Choroid plexus epithelial cell (primary cell): ENCODE data around the gene HCFC1.

Experiments
- DNase-seq: peaks from one replicate; pipeline ENCODE4 v3.0.0-alpha.2; 2010; ENCODE audit warnings: low read depth
- H3K4me3 ChIP-seq: 2 replicates; pipeline ENCODE4 v1.5.1; 2011; ENCODE audit warnings: low read depth, mild to moderate bottlenecking, control low read depth, low read length, moderate library complexity
- CTCF ChIP-seq: conservative IDR thresholded peaks from 2 replicates; pipeline ENCODE4 v1.5.1; 2011; ENCODE audit warnings: low read depth, mild to moderate bottlenecking, control low read depth, inconsistent platforms, low read length, moderate library complexity

The HCFC1 gene

DNA sequence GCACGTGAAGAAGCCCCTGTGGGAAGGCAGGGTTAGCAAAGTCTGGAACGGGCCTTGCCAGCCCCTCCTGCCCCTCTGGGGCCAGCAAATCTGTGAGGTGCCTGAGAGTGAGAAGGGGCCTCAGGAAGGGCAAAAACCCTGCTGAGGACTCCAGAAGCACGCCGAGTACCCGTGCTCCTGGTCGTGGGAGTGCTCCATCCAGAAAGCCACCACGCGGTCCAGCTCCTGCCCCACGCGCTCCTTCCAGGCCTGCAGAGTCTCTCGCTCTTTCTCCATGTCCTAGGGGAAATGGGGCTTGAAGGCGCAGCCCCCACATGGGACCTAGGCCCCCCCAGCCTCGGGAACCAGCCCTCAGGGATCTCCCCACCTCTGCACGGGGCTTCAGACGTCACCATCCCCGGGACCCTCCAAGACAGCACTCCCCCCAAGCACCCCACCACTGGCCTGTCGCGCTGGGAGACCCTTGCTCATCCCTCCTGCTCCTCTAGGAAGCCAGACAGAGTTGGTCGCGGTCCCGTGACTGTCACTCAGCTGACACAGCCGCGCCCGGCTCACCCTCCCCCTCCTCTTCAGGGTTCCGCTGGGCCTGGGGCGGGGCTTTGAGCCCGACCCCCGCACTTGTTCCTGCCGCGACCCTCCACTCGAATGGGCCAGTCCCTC, 27.3 kb downstream of the HCFC1 start, which contains the start of gene RENBP:
Gene RENBP (minus strand): TSS at position 504 of the 660 bp plus-strand sequence. CDS start 33 bp downstream, at position 471.
- H3K4me3 ChIP-seq = peak within 1 kb of the TSS; percentile 35
- DNase-seq = no peak
- TF ChIP-seq CTCF = no peak

GRCh38 chrX:153941336-153942252, 30.0 kb downstream of the HCFC1 start:
- H3K4me3 ChIP-seq = no peak overlapping the region
- DNase-seq = no peak
- TF ChIP-seq CTCF = no peak

GRCh38 chrX:153939573-153939972, 32.0 kb downstream of the HCFC1 start:
- no peak for TF ChIP-seq CTCF
- no peak overlapping the region for H3K4me3 ChIP-seq
- no peak for DNase-seq

DNA sequence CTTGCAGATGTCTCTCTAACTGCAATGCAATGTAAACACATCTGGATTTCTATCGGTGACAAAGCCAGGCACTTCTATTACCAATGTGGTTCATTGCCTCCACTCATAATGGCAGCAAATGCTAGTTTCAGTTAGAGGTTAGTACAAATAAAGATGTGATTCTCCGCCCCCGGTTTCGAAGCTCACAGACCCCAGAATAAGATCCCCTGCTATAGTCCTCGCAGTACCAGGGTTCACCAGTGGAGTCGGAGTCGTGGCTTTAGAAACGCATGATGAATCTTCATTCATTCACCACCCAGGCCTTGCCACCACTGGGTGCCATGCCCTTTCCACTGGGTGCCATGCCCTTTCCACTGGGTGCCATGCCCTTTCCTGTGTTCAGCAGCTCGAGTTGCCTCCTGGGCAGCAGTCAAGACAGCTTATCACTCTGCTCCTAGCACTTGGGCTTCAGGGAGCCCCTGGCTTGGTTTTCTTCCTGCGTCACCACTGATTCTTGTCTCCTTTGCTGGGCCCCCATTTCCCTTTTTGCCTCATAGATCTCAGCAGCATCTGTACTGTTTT, 33.3 kb downstream of the HCFC1 start:
- peak; percentile 2 for TF ChIP-seq CTCF

GRCh38 chrX:153937056-153937455, 34.6 kb downstream of the HCFC1 start:
- DNase-seq = no peak
- no peak overlapping the region for H3K4me3 ChIP-seq
- no peak for TF ChIP-seq CTCF

More for the DNA sequence above, 33.3 kb downstream of the HCFC1 start:
- no peak overlapping the region for H3K4me3 ChIP-seq
- DNase-seq = no peak

- H3K4me3 ChIP-seq = peak overlapping the region; percentile 41
- no peak for DNase-seq
- no peak for TF ChIP-seq CTCF
Observed at GRCh38 chrX:153935326-153935851, 36.2 kb downstream of the HCFC1 start.
